ENCODE results near the gene TM9SF4.

Gene TM9SF4

GRCh38 chr20:32205843-32206759 is 96.6 kb downstream of the TM9SF4 start:
- no peak for DNase-seq (ENCODE audit: low read depth in 2 of 2, low spot score in 1 of 2)

GRCh38 chr20:32206760-32207625 is 97.5 kb downstream of the TM9SF4 start:
- no peak for DNase-seq (ENCODE audit: low read depth in 2 of 2, low spot score in 1 of 2)

GRCh38 chr20:32207626-32208498 is 98.3 kb downstream of the TM9SF4 start, which contains the start of the genes PLAGL2 and POFUT1:
PLAGL2 (minus strand) TSS chr20:32207743; CDS start chr20:32202178, 5,565 bp downstream.
POFUT1 (plus strand) TSS chr20:32207880; CDS start chr20:32207942, 62 bp downstream.
- peak; percentile 71 to 75 for DNase-seq (ENCODE audit: low read depth in 2 of 2, low spot score in 1 of 2)

GRCh38 chr20:32208499-32209154 is 99.1 kb downstream of the TM9SF4 start:
- DNase-seq (ENCODE audit: low read depth in 2 of 2, low spot score in 1 of 2) = no peak

- no peak for DNase-seq (ENCODE audit: low read depth in 2 of 2, low spot score in 1 of 2)
These were observed 100.5 kb downstream of the TM9SF4 start for GRCh38 chr20:32209850-32210605.

DNA sequence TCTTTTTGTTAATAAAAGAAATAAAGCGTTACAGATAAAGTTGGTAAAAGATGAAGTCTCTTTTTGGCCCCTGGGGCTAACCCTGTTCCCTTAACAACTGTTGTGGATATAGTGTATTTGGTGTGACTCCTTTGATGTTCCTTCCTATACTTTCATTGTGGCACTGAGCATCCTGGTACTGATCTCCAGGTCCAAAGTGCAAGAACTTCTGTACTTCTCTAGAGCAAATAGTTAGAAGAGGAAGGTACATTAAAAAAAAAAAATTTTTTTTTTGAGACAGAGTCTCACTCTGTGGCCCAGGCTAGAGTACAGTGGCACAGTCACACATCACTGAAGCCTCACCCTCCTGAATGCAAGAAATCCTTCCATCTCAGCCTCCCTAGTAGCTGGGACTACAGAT is 104.4 kb downstream of the TM9SF4 start:
- DNase-seq (ENCODE audit: low read depth in 2 of 2, low spot score in 1 of 2) = no peak

GRCh38 chr20:32215147-32215546 is 105.6 kb downstream of the TM9SF4 start:
- DNase-seq (ENCODE audit: low read depth in 2 of 2, low spot score in 1 of 2) = no peak

- DNase-seq (ENCODE audit: low read depth in 2 of 2, low spot score in 1 of 2) = no peak
These were observed 106.2 kb downstream of the TM9SF4 start for GRCh38 chr20:32215729-32216128.

DNA sequence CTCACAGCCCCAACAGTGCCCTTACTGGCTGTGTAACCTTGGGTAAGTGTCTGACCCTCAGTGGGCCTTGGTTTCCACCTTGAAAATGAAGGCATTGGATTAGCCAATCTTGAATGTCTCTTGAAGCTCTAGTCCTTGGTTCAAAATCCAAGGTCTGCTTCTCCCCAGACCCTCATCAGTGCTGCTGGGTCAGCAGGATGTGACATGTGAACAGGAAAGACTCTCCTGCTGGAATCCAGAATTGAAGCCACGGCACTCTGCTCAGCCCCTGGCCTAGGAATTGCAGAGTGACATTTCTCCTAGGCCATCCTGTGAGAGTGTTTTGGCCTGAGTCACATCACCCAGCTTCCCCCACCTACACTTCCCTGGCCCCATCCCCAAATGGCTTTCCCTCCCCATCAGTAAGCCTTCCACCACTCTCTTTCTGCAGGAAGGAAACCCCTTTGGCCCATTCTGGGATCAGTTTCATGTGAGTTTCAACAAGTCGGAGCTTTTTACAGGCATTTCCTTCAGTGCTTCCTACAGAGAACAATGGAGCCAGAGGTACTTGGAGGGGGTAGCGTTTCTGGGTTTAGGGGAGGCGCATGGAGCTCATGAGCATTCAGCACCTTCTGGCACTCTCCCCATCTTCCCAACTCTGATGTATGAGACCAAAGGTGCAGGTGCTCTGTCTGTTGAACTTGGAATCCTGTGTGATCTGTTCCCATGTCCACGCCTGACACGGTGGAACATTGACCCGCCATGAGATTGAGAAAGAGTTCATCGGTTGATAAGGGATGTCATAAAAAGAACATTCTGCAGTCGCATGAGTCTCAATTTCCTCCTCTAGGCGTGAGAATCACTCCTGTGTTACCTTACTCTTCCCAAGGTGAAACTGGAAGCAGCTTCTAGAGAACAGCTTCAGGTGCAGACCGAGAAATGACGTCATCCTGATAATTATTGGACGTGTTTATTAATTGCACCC is 106.9 kb downstream of the TM9SF4 start:
- DNase-seq (ENCODE audit: low read depth in 2 of 2, low spot score in 1 of 2) = no peak
